Measurements from ENCODE around the gene KRTAP2-1.

DNA sequence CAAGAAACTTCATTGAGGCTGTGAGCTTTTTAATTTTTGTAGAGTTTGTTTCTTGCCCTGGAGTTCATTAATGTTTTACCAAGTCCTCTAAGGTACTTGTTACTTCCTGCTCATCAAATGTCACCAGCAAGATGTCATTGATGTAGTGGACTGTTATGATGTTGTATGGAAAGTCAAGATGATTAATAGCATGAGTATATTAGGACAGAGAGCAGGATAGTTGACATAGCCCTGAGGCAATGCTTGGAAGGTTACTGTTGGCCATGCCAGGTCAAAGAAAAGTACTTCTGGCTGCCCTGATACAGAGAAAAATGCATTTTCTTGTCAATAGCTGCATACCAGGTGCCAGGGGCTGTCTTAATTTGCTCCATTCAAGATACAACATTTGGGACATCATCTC, 26.8 kb downstream of the KRTAP2-1 start:
- TF ChIP-seq CTCF (IDR thresholded peaks at IDR 0.05), result no peak
- TF ChIP-seq POLR2A (IDR thresholded peaks at IDR 0.05), result no peak
- no peak for TF ChIP-seq POLR2AphosphoS5 (IDR thresholded peaks at IDR 0.05)
- TF ChIP-seq EP300 (IDR thresholded peaks at IDR 0.05), result no peak

Data from gastroesophageal sphincter (tissue), 3 donors.